ENCODE data around the gene HOOK2. TPM values are rescaled to one million over a fixed set of nuclear protein-coding genes. Genes with fewer than 3 reads are reported as not detected.

The HOOK2 gene
- total and polyA plus RNA-seq, 2 of the 8 experiments (the other 6 are each of a cell fraction or from before 2014, with no cell fraction given) = 23.8 to 63.2 TPM

GRCh38 chr19:12726988-12727316 is 48.4 kb downstream of the HOOK2 start:
- FAIRE-seq (no peak), DNase-seq (ENCODE audit: low read depth in 1 of 2, low spot score in 2 of 2) (no peak)
- no peak overlapping the region for H3K18ac ChIP-seq (ENCODE audit: extremely low read depth, low read length)
- no peak overlapping the region for H3K23ac ChIP-seq (ENCODE audit: insufficient read length)
- H3K79me2 ChIP-seq (ENCODE audit: control insufficient read depth in 1 of 2, insufficient read depth in 2 of 2, low read length in 2 of 2) = peaks cover 4 to 27% of the 10 kb centered on the region in 2 experiments
- no peak overlapping the region for H3K56ac ChIP-seq (replicated peaks; ENCODE audit: insufficient read length, low read depth, low read length)
- H2AFZ ChIP-seq (ENCODE audit: low read length) = no peak overlapping the region
- H2BK5ac ChIP-seq (ENCODE audit: low read depth, low read length) = no peak overlapping the region
- H4K8ac ChIP-seq (ENCODE audit: extremely low read depth, insufficient read depth, low read length) = no peak overlapping the region
- H3K36me3 ChIP-seq (ENCODE audit: control insufficient read depth in 2 of 4, insufficient read depth in 4 of 4, low read length in 3 of 4) = peaks cover 10 to 28% (median 15%) of the 10 kb centered on the region in 4 experiments
- no peak overlapping the region for H2BK120ac ChIP-seq (replicated peaks; ENCODE audit: low read depth, low read length)
- 98% methylated on average over 2 of the region's 2 CpGs; no CpG with 5 or more reads in 1 of the 2 experiments for WGBS, 2 experiments (ENCODE audit: extremely low coverage in 1 of 2, insufficient coverage in 1 of 2, insufficient read length in 1 of 2, insufficient replicate concordance in 2 of 2, low coverage in 1 of 2, low lambda C conversion rate in 2 of 2, missing lambda C conversion rate in 1 of 2)
- peaks cover 9% of the 10 kb centered on the region; the same call in 1 of the 2 replicates for H3K79me1 ChIP-seq (ENCODE audit: low read depth, low read length)
- H3K4me3 ChIP-seq (ENCODE audit: extremely low read depth in 1 of 4, insufficient read depth in 2 of 4, low read depth in 3 of 4, low read length in 4 of 4) = no peak overlapping the region
- no peak overlapping the region for H3K4me2 ChIP-seq (ENCODE audit: insufficient read depth in 1 of 2, low read depth in 2 of 2, low read length in 2 of 2)
- H3K4ac ChIP-seq (replicated peaks; ENCODE audit: insufficient read length, low read depth, low read length) = no peak overlapping the region
- ChIA-PET CTCF (ENCODE audit: partially characterized antibody) (interaction anchor here (0.6 to 1.9 kb wide), 4 partner anchors 9 to 47 kb away, joined by 3 to 9 read pairs (median 4); no protein-coding TSS in a partner anchor), POLR2A (ENCODE audit: partially characterized antibody) (interaction anchor here (0.7 to 2.1 kb wide), 9 partner anchors 10 to 65 kb away, joined by 3 to 11 read pairs (median 4); partner anchors contain the start of gene GET3)
- peaks cover 4 to 12% of the 10 kb centered on the region in 2 experiments for H4K20me1 ChIP-seq (replicated peaks in 1 of 2; ENCODE audit: control insufficient read depth in 1 of 2, insufficient read depth in 2 of 2, low read length in 2 of 2)
- no peak overlapping the region for H3K9ac ChIP-seq (replicated peaks in 1 of 4; ENCODE audit: extremely low read depth in 1 of 4, low read depth in 3 of 4, low read length in 3 of 4)
- no peak overlapping the region for H3K14ac ChIP-seq (ENCODE audit: insufficient read length)
- peaks cover 5% of the 10 kb centered on the region; the same call in 1 of the 2 replicates for H3K23me2 ChIP-seq (ENCODE audit: low read depth, low read length)
- no peaks in the 10 kb centered on the region for H3K27me3 ChIP-seq (replicated peaks in 1 of 4; ENCODE audit: control insufficient read depth in 3 of 4, extremely low read depth in 1 of 4, insufficient read depth in 3 of 4, low read length in 3 of 4)
- no peak overlapping the region for H2BK15ac ChIP-seq (ENCODE audit: low read length)
- H4K5ac ChIP-seq (ENCODE audit: insufficient read length, low read depth, low read length) = no peak overlapping the region
- H4K91ac ChIP-seq (replicated peaks; ENCODE audit: insufficient read length, low read length) = no peak overlapping the region
- no peak overlapping the region for H3K27ac ChIP-seq (ENCODE audit: low read depth, low read length)
- H2AK5ac ChIP-seq (ENCODE audit: low read depth, low read length) = no peak overlapping the region
- no peaks in the 10 kb centered on the region; a peak in 2 of 7 replicates for H3K4me1 ChIP-seq (replicated peaks in 1 of 4; ENCODE audit: control insufficient read depth in 3 of 4, insufficient read depth in 4 of 4, low read length in 3 of 4)
- no peak overlapping the region for H2BK12ac ChIP-seq (ENCODE audit: low read depth, low read length)
- no peaks in the 10 kb centered on the region for H3K9me3 ChIP-seq (ENCODE audit: insufficient read depth in 2 of 2, low read depth in 1 of 2, low read length in 1 of 2)
- H2BK20ac ChIP-seq (ENCODE audit: low read length) = no peak overlapping the region
- TF ChIP-seq SP1 (IDR thresholded peaks at IDR 0.05; ENCODE audit: low read depth, low read length) (no peak), GTF2F1 (IDR thresholded peaks at IDR 0.05; ENCODE audit: borderline replicate concordance, low read depth, low read length) (no peak), EP300 (IDR thresholded peaks at IDR 0.05; ENCODE audit: borderline replicate concordance in 1 of 2, low read depth in 2 of 2, low read length in 2 of 2) (no peak), SP4 (IDR thresholded peaks at IDR 0.05; ENCODE audit: low read length) (no peak), TEAD4 (IDR thresholded peaks at IDR 0.05; ENCODE audit: low read depth, low read length) (no peak), KDM5A (IDR thresholded peaks at IDR 0.05; ENCODE audit: low read length) (no peak), NANOG (IDR thresholded peaks at IDR 0.05; ENCODE audit: insufficient read depth, low read depth, low read length, poor library complexity, severe bottlenecking) (no peak), CHD2 (IDR thresholded peaks at IDR 0.05; ENCODE audit: low read length) (no peak), KDM1A (IDR thresholded peaks at IDR 0.05; ENCODE audit: borderline replicate concordance, low read length) (no peak), TBP (IDR thresholded peaks at IDR 0.05; ENCODE audit: low read depth, low read length) (no peak), JUN (IDR thresholded peaks at IDR 0.05; ENCODE audit: low read depth, low read length) (no peak)
- TF ChIP-seq, protein P1, sequence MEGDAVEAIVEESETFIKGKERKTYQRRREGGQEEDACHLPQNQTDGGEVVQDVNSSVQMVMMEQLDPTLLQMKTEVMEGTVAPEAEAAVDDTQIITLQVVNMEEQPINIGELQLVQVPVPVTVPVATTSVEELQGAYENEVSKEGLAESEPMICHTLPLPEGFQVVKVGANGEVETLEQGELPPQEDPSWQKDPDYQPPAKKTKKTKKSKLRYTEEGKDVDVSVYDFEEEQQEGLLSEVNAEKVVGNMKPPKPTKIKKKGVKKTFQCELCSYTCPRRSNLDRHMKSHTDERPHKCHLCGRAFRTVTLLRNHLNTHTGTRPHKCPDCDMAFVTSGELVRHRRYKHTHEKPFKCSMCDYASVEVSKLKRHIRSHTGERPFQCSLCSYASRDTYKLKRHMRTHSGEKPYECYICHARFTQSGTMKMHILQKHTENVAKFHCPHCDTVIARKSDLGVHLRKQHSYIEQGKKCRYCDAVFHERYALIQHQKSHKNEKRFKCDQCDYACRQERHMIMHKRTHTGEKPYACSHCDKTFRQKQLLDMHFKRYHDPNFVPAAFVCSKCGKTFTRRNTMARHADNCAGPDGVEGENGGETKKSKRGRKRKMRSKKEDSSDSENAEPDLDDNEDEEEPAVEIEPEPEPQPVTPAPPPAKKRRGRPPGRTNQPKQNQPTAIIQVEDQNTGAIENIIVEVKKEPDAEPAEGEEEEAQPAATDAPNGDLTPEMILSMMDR (IDR thresholded peaks at IDR 0.05; ENCODE audit: control extremely low read depth in 1 of 3, insufficient read depth in 1 of 3, low read depth in 1 of 3, low read length in 3 of 3) = no peak
